ENCODE measurements around the gene SRRM3. TPM values are rescaled to one million over a fixed set of nuclear protein-coding genes. Genes with fewer than 3 reads are reported as not detected.

SRRM3 gene
- polyA plus RNA-seq, 2 of the 4 experiments (the other 2 are of a cell fraction), result 2.4 to 7.0 TPM

DNA sequence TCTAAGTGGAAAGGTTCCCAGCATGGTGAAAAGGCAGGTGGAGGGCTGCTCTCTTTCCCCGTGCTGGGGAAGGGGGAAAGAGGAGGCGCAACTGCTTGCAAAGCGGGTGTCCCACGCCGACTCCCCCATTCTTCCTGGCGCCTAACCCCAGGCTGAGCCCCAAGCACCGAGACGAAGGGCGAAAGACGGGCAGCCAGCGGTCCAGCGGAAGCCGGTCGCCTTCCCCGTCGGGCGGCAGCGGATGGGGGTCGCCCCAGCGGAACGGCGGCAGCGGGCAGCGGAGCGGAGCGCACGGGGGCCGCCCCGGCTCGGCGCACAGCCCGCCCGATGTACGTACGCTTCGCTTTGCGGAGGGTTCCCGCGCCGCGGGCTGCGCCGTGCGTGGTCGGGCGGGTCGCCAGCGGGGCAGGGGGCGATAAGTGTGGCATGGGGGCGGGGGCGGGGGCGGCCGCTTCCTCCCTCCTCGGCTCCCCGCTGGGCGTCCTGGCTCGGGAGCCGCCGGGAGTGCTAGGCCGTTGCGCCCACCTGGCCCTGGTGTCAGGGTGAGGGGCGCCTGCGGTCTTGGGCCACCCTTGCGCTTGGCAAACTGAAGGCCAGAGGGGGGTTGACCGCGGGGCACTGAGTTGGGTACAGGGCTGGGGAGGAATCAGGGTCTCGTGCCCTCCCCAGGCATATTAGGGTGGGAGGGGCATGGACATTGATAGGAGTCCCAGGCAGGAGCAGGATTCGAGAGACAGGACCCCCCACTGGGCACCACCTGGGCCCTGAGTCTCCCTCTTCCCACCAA lies 65.6 kb downstream of the SRRM3 start (continued):
- no peak for TF ChIP-seq HOXB13 (CRISPR knock-in tag; IDR thresholded peaks at IDR 0.05; ENCODE audit: low read depth)
- no peak for TF ChIP-seq ATOH8 (CRISPR knock-in tag; IDR thresholded peaks at IDR 0.05; ENCODE audit: low read depth)
- TF ChIP-seq FOSL2 (IDR thresholded peaks at IDR 0.05), result no peak
- TF ChIP-seq FOSL2 (CRISPR knock-in tag; IDR thresholded peaks at IDR 0.05), result no peak

- 37% methylated on average over 4 of the region's 4 CpGs for WGBS (ENCODE audit: missing lambda C conversion rate)
- TF ChIP-seq HMGXB4 (CRISPR knock-in tag; IDR thresholded peaks at IDR 0.05; ENCODE audit: borderline replicate concordance), result no peak
- TF ChIP-seq ZC3H11A (IDR thresholded peaks at IDR 0.05), result no peak
- no peak for TF ChIP-seq ZSCAN20 (CRISPR knock-in tag; IDR thresholded peaks at IDR 0.05)
- no peak for TF ChIP-seq SMC3 (IDR thresholded peaks at IDR 0.05)
- TF ChIP-seq, protein P1, sequence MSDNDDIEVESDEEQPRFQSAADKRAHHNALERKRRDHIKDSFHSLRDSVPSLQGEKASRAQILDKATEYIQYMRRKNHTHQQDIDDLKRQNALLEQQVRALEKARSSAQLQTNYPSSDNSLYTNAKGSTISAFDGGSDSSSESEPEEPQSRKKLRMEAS (IDR thresholded peaks at IDR 0.05), result no peak
- TF ChIP-seq ZNF302 (CRISPR knock-in tag; IDR thresholded peaks at IDR 0.05), result no peak
- TF ChIP-seq BHLHE40 (IDR thresholded peaks at IDR 0.05; ENCODE audit: low read depth, low read length), result no peak
- no peak for TF ChIP-seq CBX8 (IDR thresholded peaks at IDR 0.05)
- TF ChIP-seq CEBPB (IDR thresholded peaks at IDR 0.05), result no peak
- TF ChIP-seq HOXB13 (CRISPR knock-in tag; IDR thresholded peaks at IDR 0.05; ENCODE audit: low read depth), result no peak
- no peak for TF ChIP-seq CHD4 (IDR thresholded peaks at IDR 0.05; ENCODE audit: borderline replicate concordance)
- no peak for TF ChIP-seq NPAS2 (CRISPR knock-in tag; IDR thresholded peaks at IDR 0.05; ENCODE audit: borderline replicate concordance)
- TF ChIP-seq ESRRA (IDR thresholded peaks at IDR 0.05; ENCODE audit: borderline replicate concordance, low read length), result no peak
- TF ChIP-seq RCOR1 (IDR thresholded peaks at IDR 0.05; ENCODE audit: low read depth, low read length), result no peak
- TF ChIP-seq MYC (IDR thresholded peaks at IDR 0.05; ENCODE audit: borderline replicate concordance, low read length), result no peak
- no peak for TF ChIP-seq HDAC2 (IDR thresholded peaks at IDR 0.05)
- TF ChIP-seq, protein P2, sequence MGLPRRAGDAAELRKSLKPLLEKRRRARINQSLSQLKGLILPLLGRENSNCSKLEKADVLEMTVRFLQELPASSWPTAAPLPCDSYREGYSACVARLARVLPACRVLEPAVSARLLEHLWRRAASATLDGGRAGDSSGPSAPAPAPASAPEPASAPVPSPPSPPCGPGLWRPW (IDR thresholded peaks at IDR 0.05), result no peak
- no peak for TF ChIP-seq POLR2A (IDR thresholded peaks at IDR 0.05; ENCODE audit: low read length)
- no peak for TF ChIP-seq HOXB5 (CRISPR knock-in tag; IDR thresholded peaks at IDR 0.05)
- no peak for DNase-seq (ENCODE audit: low read depth in 1 of 2, low spot score in 1 of 2)
- FAIRE-seq, result no peak
- no peak overlapping the region for H3K27ac ChIP-seq
- POLR2A ChIA-PET, result no interaction called here
- no peak overlapping the region; the same call in 2 of the 3 replicates for H3K4me3 ChIP-seq
- ATAC-seq, result peak in 1 of 2 experiments; percentile 5; a peak in 1 of 6 replicates
- H3K4me1 ChIP-seq, result peaks cover 12% of the 10 kb centered on the region; the same call in 2 of the 3 replicates
- no peaks in the 10 kb centered on the region for H3K9me3 ChIP-seq
- H3K4me2 ChIP-seq, result peak overlapping the region; percentile 91
- CTCF ChIA-PET, result interaction anchor here (1.7 to 4.6 kb wide), 3 partner anchors 14 to 90 kb away, joined by 3 to 33 read pairs (median 33); no protein-coding TSS in a partner anchor
These were observed 66.1 kb downstream of the SRRM3 start for GRCh38 chr7:76267894-76268183.

DNA sequence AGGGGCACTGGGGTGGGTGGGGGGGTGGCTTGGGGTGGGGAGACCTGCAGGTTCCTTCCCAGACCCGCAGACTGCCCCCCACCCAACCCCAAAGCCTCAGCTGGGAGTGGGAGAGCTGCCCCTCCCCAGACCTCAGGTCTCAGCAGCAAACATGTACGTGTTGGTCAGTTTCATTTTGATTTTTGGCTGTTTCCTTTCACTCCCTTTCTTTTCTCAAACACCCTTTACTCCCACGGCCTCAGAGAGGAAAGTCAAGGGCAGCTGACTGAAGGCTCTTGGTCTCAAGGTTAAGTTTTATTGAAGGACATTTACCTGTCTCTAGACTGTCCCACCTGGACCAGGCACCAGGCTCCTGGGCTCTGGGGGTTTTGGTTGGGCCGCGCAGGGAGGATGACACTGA lies 66.7 kb downstream of the SRRM3 start:
- Histone ChIP-seq H3K27ac (no peak overlapping the region), H3K9me3 (no peaks in the 10 kb centered on the region), H3K4me3 (no peak overlapping the region), H3K4me2 (peak overlapping the region; percentile 91), H3K4me1 (peaks cover 12% of the 10 kb centered on the region; the same call in 2 of the 3 replicates)
- ATAC-seq (peak in 1 of 2 experiments; percentile 11; a peak in 1 of 6 replicates), FAIRE-seq (no peak), DNase-seq (ENCODE audit: low read depth in 1 of 2, low spot score in 1 of 2) (no peak)
- 65% methylated on average over 5 of the region's 5 CpGs for WGBS (ENCODE audit: missing lambda C conversion rate)
- ChIA-PET CTCF (interaction anchor here (0.8 to 4.6 kb wide), 5 partner anchors 14 to 90 kb away, joined by 3 to 33 read pairs (median 8); no protein-coding TSS in a partner anchor), POLR2A (no interaction called here)
- TF ChIP-seq, protein P3, sequence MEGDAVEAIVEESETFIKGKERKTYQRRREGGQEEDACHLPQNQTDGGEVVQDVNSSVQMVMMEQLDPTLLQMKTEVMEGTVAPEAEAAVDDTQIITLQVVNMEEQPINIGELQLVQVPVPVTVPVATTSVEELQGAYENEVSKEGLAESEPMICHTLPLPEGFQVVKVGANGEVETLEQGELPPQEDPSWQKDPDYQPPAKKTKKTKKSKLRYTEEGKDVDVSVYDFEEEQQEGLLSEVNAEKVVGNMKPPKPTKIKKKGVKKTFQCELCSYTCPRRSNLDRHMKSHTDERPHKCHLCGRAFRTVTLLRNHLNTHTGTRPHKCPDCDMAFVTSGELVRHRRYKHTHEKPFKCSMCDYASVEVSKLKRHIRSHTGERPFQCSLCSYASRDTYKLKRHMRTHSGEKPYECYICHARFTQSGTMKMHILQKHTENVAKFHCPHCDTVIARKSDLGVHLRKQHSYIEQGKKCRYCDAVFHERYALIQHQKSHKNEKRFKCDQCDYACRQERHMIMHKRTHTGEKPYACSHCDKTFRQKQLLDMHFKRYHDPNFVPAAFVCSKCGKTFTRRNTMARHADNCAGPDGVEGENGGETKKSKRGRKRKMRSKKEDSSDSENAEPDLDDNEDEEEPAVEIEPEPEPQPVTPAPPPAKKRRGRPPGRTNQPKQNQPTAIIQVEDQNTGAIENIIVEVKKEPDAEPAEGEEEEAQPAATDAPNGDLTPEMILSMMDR (IDR thresholded peaks at IDR 0.05), result no peak
- TF ChIP-seq PHF8 (IDR thresholded peaks at IDR 0.05; ENCODE audit: borderline replicate concordance, low read depth) (no peak), RARB (CRISPR knock-in tag; IDR thresholded peaks at IDR 0.05) (no peak), EHF (CRISPR knock-in tag; IDR thresholded peaks at IDR 0.05) (no peak), RCOR1 (IDR thresholded peaks at IDR 0.05; ENCODE audit: low read depth, low read length) (no peak), NFE2L2 (conservative IDR thresholded peaks at IDR 0.05; ENCODE audit: low read length) (no peak), ZC3H11A (IDR thresholded peaks at IDR 0.05) (no peak), POLR2A (IDR thresholded peaks at IDR 0.05; ENCODE audit: low read length) (no peak), HOXA7 (CRISPR knock-in tag; IDR thresholded peaks at IDR 0.05) (no peak)
- TF ChIP-seq, protein P4, sequence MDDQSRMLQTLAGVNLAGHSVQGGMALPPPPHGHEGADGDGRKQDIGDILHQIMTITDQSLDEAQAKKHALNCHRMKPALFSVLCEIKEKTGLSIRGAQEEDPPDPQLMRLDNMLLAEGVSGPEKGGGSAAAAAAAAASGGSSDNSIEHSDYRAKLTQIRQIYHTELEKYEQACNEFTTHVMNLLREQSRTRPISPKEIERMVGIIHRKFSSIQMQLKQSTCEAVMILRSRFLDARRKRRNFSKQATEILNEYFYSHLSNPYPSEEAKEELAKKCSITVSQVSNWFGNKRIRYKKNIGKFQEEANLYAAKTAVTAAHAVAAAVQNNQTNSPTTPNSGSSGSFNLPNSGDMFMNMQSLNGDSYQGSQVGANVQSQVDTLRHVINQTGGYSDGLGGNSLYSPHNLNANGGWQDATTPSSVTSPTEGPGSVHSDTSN (IDR thresholded peaks at IDR 0.05), result no peak
